Prostate gland (tissue), 2 donors: ENCODE results near the gene MMP23B. TPM values are rescaled to one million over a fixed set of nuclear protein-coding genes. Genes with fewer than 3 reads are reported as not detected.

Source experiments
- DNase-seq: peaks from one replicate; pipeline ENCODE4 v3.0.0-alpha.2; 2019; ENCODE audit warnings: low spot score
- H3K27ac ChIP-seq, 2 donors: fragments of 200-600 bp; sonication (generic); 2 replicates each; pipeline ENCODE4 v1.5.1; 2017 to 2019
- H3K27me3 ChIP-seq: fragments of 200-600 bp; sonication (generic); replicated peaks from 2 replicates; pipeline ENCODE4 v1.5.1; 2019; ENCODE audit not compliant: insufficient read depth
- H3K36me3 ChIP-seq, 2 donors: fragments of 200-600 bp; sonication (generic); 1 replicate in 1 of 2; 2 replicates in 1 of 2; pipeline versions ENCODE4 v1.5.1 to v1.8.1; 2017 to 2019
- H3K4me1 ChIP-seq: fragments of 200-600 bp; sonication (generic); replicated peaks from 2 replicates; pipeline ENCODE4 v1.5.1; 2019
- H3K4me3 ChIP-seq, 2 donors: fragments of 200-600 bp; sonication (generic); 2 replicates each; pipeline ENCODE4 v1.5.1; 2017 to 2019
- H3K9me3 ChIP-seq: fragments of 200-600 bp; sonication (generic); 2 replicates; pipeline ENCODE4 v1.5.1; 2017
- CTCF ChIP-seq, 4 experiments: fragments of 200-600 bp in 2 of 4; fragments of 450-650 bp in 2 of 4; sonication (generic) in 2 of 4; IDR thresholded peaks; 1 replicate in 3 of 4; 2 replicates in 1 of 4; pipeline ENCODE4 v1.5.1; 2016 to 2019; ENCODE audit warnings: antibody characterized with exemption in 4 of 4, mild to moderate bottlenecking in 2 of 4, moderate library complexity in 2 of 4
- POLR2A ChIP-seq: fragments of 450-650 bp; IDR thresholded peaks from one replicate; pipeline ENCODE4 v1.6.1; 2016; ENCODE audit warnings: antibody characterized with exemption, mild to moderate bottlenecking
- POLR2AphosphoS5 ChIP-seq: sonication (generic); formaldehyde crosslinking; IDR thresholded peaks from one replicate; pipeline ENCODE4 v1.6.1; 2017; ENCODE audit warnings: antibody characterized with exemption
- WGBS: methylation state at CpG from one replicate; pipeline ENCODE4 v1.1.5; 2018; 5-methylcytosine and 5-hydroxymethylcytosine counted together
- intact Hi-C: fragments of 100-400 bp; cut with DNase I; formaldehyde crosslinking; loops from one replicate; pipeline ENCODE4 v1.14.2; 2022
- total RNA-seq, 2 donors: library from RNA; depleted of rRNA; stranded (reverse); fragments of >200 nt; gene quantifications; one replicate each; pipeline ENCODE4 v1.1.0, GENCODE V29; 2016

The MMP23B gene
- total RNA-seq, 2 donors from 2014 or later: 4.4 to 55.4 TPM

GRCh38 chr1:1614204-1614953 lies 17.6 kb upstream of the MMP23B start:
- Histone ChIP-seq H3K27ac (peak overlapping the region in 1 of 2 donors; percentile 100), H3K27me3 (no peaks in the 10 kb centered on the region), H3K36me3 (no peaks in the 10 kb centered on the region), H3K4me3 (peak overlapping the region; percentile 100), H3K4me1 (peaks cover 27% of the 10 kb centered on the region), H3K9me3 (no peaks in the 10 kb centered on the region)
- intact Hi-C loops: loop anchor here (2.0 kb wide), 1 partner anchor 40 kb away; the partner anchor contains the start of gene SSU72
- no peak for TF ChIP-seq CTCF (IDR thresholded peaks at IDR 0.05)
- TF ChIP-seq POLR2AphosphoS5: no peak
- no peak for TF ChIP-seq POLR2A
- DNase-seq: no peak
- WGBS: 12% methylated on average over 30 of the region's 30 CpGs

- Histone ChIP-seq H3K4me3 (peak overlapping the region; percentile 100), H3K36me3 (no peaks in the 10 kb centered on the region), H3K4me1 (peaks cover 27% of the 10 kb centered on the region), H3K27me3 (no peaks in the 10 kb centered on the region), H3K27ac (peak overlapping the region; percentile 100), H3K9me3 (no peaks in the 10 kb centered on the region)
- DNase-seq: no peak
- intact Hi-C loops: loop anchor here (2.0 kb wide), 1 partner anchor 40 kb away; the partner anchor contains the start of gene SSU72
- TF ChIP-seq CTCF (IDR thresholded peaks at IDR 0.05) (no peak), POLR2A (no peak), POLR2AphosphoS5 (no peak)
- WGBS: 0% methylated on average over 19 of the region's 23 CpGs
Observed at GRCh38 chr1:1614954-1615255, 17.1 kb upstream of the MMP23B start.

GRCh38 chr1:1615256-1616044 lies 16.5 kb upstream of the MMP23B start, which contains the start of gene MIB2:
Gene MIB2, plus strand, starts transcription at chr1:1615500. Its CDS starts 7,953 bp downstream, at chr1:1623453.
- H3K4me1 ChIP-seq: peaks cover 26% of the 10 kb centered on the region
- intact Hi-C loops: loop anchor here (2.0 kb wide), 1 partner anchor 41 kb away; the partner anchor contains the start of gene SSU72

GRCh38 chr1:1616045-1616790 lies 15.8 kb upstream of the MMP23B start:
- intact Hi-C loops: no loop called here
- peak overlapping the region; percentile 100 for H3K4me3 ChIP-seq
- DNase-seq: peak; percentile 33
- H3K27ac ChIP-seq: peak overlapping the region; percentile 100
- no peaks in the 10 kb centered on the region for H3K27me3 ChIP-seq
- H3K36me3 ChIP-seq: no peaks in the 10 kb centered on the region
- H3K4me1 ChIP-seq: peaks cover 23% of the 10 kb centered on the region
- WGBS: 8% methylated on average over 54 of the region's 80 CpGs
- no peaks in the 10 kb centered on the region for H3K9me3 ChIP-seq
- TF ChIP-seq POLR2A (no peak), CTCF (IDR thresholded peaks at IDR 0.05) (peak in 1 of 4 experiments; percentile 4)

More at GRCh38 chr1:1615256-1616044, 16.5 kb upstream of the MMP23B start, which contains the start of gene MIB2:
- TF ChIP-seq POLR2A: peak; percentile 52
- peak; percentile 96 for TF ChIP-seq POLR2AphosphoS5
- TF ChIP-seq CTCF (IDR thresholded peaks at IDR 0.05): peak in 2 of 4 experiments; percentile 4
- peak; percentile 95 for DNase-seq
- Histone ChIP-seq H3K9me3 (no peaks in the 10 kb centered on the region), H3K27me3 (no peaks in the 10 kb centered on the region), H3K4me3 (peak within 1 kb of the TSS; percentile 100), H3K27ac (peak within 1 kb of the TSS; percentile 100), H3K36me3 (no peaks in the 10 kb centered on the region)
- under 1% methylated on average over 58 of the region's 107 CpGs for WGBS
